ENCODE measurements around the gene TRAF3IP1.
"Not testable (repeated sequence)": the region's sequence is repeated elsewhere in the genome, so short reads cannot be mapped to it uniquely, and the experiment has no call there.

Gene TRAF3IP1

DNA sequence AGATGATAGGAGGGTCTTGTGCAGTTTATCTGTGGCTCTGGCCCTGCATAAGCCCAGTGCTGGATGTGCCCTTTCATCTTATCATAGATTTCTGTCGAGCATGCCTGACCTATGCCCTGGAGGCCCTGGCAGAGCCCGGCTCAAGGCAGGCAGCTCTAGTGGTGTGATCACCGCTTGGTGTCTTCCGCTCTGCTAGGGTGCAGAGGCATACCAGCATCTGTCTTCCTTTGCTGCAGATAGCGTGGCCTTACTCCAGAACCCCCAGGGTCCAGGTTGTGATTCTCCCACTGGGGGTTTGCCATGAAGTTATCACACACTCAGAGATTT lies 13.7 kb upstream of the TRAF3IP1 start:
- no peak overlapping the region for H3K4me3 ChIP-seq (ENCODE audit: low read depth, low read length)

DNA sequence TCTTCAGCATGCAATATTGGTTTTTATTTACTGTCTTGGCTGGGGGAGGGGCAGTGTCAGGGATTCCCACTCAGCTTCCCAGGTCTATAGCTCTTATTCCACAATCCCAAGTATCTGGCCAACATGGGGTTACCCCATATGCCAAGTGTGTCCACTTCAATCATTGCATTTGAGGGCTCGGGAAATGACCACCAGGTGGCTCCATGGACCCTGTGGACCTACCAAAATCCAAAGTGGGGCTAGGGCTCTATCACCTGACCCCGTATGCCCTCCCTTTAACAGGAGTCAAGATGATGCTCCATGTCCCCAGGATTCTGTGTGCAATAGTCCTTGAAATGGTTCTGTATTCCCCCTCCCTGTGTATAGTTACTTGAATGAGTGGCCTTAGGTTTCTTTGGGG lies 12.1 kb upstream of the TRAF3IP1 start:
- H3K4me3 ChIP-seq (ENCODE audit: low read depth, low read length): no peak overlapping the region

DNA sequence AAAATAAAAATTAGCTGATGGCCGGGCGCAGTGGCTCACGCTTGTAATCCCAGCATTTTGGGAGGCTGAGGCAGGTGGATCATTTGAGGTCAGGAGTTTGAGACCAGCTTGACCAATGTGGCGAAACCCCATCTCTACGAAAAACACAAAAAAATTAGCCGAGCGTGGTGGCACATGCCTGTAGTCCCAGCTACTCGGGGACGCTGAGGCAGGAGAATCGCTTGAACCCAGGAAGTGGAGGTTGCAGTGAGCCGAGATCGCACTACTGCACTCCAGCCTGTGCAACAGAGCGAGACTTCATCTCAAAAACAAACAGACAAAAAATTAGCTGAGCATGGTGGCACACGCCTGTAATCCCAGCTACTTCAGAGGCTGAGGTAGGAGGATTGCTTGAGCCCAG lies 9.6 kb upstream of the TRAF3IP1 start:
- H3K4me3 ChIP-seq (ENCODE audit: low read depth, low read length): not testable (repeated sequence)

DNA sequence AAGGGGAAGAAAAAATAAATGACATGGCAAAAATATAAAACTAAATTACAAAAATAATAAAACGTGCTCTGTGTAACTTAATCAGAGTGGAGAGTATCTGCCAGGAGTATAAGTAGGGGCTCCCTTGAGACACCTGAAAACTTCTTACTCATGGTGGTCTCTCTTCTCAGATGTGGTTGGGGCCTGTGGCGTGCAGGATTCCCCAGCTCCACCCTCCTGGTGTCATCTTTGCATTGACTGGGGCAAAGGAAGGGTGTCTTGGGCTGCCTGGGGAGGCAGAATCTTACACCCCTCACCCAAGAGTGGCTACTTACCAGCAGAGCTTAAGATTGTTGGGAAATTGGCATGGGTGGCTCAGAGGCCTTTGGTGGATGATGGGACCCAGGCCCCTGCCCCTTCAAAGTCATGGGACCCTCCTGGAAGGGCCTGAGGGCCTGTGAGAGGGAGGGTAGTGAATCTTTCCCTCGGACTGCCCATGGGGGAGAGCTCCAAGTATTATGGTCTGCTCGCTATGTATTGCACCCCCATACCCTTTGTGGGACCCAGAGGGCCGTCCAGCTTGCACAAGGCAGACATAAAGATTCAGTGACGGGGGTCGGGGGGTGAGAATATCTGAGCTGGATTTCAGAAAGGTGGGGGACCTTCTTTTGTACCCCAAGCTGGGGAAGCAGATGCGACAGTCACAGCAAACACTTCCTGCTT lies 6.9 kb upstream of the TRAF3IP1 start:
- H3K4me3 ChIP-seq (ENCODE audit: low read depth, low read length): no peak overlapping the region

DNA sequence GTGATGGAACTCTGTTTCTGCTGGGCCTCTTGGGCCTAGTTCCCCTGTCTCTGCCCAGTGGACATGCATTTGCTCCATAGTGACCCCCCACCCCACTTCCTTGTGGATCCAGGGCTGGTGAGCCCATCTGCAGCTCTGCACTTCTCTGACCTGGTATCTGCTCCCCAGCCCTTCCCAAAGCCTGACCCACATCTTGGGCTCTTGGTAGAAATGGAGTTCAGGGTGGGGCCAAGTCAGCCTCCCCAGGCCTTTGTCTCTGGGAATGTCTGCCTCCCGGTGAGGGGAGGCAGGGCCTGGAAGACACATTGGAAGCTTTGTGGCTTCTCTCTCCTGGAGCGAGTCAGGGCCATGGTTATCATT lies 6.3 kb upstream of the TRAF3IP1 start:
- no peak overlapping the region for H3K4me3 ChIP-seq (ENCODE audit: low read depth, low read length)

DNA sequence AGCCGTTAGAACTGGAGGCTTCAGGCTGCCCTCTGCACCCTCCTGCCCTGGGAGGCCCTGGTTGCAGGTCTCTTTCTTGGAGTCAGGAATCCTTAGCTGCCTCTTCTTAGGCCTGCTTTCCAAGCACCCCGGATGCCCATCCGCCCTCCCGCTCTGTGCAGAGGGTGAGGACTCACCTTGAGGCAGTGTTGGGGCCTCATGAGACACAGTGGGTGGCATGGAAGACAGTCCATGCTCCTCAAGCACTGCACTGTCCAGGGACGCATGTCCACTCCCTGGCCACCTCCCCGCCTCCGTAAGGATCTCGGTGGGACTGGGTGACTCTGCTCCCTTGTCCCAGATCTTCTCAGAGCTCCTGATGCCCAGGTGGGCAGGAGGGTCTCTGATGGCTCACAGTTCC lies 5.7 kb upstream of the TRAF3IP1 start:
- H3K4me3 ChIP-seq (ENCODE audit: low read depth, low read length): no peak overlapping the region

DNA sequence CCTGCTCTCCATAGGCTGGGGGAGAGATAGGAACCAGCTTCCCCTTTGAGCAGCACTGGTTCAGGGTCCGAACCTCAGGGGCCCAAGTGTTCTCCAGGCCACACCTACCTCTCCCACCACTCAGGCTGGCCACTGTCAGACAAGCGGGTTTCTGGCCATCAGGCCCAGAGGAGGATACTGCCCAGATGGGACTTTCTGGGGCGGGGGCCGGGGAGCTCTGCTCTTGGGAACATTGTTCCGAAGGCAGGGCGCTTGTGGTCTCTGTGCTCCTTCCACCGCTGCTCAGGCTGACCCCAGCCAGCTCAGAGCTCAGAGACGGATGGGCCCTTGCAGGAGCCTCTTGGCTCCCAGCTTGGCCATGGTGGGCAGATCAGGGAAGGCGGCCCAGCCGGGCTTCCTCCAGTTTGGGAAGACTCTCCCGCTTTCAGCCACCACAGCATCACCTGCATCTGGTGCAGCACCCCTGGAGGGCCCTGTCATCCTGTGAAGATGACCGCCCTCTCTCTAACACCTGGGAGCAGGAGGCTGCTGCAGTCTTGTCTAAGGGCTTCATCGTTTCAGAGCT lies 5.2 kb upstream of the TRAF3IP1 start:
- no peak overlapping the region for H3K4me3 ChIP-seq (ENCODE audit: low read depth, low read length)

DNA sequence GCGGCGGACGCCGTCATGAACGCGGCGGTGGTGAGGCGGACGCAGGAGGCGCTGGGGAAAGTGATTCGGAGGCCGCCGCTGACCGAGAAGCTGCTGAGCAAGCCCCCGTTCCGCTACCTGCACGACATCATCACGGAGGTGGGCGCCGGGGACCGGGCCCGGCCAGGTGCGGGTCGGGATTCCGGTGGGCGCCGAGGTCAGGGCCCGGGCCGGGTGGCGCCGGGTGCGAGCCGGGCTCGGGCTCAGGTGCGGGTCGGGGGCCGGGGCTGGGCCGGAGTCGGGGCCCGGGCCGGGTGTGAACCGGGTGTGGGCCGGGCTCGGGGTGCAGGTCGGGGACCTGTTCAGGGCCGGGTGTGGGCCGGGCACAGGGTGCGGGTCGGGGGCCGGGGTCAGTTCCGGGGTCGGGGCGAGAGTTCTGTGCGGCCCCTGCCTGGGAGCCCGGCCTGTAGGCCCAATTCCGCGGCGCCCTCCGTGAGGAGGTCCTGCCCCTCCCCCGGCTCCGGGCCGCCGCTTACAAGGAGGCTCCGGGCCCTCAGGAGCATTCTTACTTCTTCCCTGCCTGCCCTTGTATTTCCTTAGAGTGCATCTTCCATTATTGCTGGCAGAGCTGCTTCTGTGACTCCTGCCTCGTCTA lies 447 bp downstream of the TRAF3IP1 start:
- H3K4me3 ChIP-seq (ENCODE audit: low read depth, low read length): peak overlapping the region; percentile 69

DNA sequence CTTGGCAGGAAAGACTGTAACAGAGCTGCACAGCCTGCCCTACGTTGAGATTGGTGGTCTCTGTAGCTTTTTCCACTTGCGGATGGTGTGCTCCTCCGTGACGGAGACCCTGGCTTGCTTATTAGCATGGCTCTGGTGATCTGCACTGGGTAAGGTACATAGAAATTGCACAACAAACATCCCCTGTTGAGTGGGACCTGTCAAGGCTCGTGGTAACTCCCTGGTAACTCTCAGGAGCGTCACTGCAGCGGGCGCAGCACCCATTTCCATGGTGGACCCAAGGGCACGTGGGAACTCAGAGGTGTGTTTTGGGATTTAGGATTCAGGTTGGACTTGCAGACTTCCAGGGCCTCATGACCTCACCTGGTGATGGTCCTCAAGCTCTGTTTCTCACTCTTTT lies 1.1 kb downstream of the TRAF3IP1 start:
- H3K4me3 ChIP-seq (ENCODE audit: low read depth, low read length): peak overlapping the region; percentile 69

DNA sequence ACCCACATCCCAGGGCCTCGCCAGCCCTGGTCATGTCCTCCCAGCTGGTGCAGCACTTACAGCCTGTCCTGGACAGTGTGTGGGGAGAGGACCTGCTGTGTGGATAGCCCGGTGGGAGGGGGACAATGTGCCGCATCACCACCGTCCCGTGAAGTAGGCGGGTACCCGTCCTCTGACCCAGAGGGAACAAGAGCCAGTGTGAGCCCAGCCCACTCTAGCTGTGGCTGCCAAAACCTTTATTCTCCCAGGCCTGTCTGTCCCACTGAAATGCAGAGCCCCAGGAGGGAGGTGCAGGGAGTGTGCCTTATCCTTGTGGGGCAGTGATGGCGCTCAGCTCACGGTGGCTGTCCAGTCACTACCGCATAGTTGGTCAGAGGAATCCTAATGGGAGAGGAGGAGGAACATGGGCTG lies 1.7 kb downstream of the TRAF3IP1 start:
- H3K4me3 ChIP-seq (ENCODE audit: low read depth, low read length): no peak overlapping the region

DNA sequence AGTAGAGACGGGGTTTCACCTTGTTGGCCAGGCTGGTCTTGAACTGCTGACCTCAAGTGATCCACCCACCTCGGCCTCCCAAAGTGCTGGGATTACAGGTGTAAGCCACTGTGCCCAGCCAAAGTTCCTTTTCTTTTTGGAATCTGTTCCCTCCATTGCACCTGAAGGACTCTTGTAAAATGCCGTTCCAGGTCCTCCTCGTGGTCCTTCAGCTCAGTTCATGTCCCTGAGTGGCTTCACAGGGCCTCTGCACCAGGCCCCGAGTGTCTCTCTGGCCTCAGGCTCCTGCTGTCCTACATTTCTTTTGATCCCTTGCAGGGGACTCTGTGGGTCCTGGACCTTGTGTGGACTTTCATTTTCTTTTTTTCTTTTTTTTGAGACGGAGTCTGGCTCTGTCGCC lies 3.9 kb downstream of the TRAF3IP1 start:
- H3K4me3 ChIP-seq (ENCODE audit: low read depth, low read length): not testable (repeated sequence)

DNA sequence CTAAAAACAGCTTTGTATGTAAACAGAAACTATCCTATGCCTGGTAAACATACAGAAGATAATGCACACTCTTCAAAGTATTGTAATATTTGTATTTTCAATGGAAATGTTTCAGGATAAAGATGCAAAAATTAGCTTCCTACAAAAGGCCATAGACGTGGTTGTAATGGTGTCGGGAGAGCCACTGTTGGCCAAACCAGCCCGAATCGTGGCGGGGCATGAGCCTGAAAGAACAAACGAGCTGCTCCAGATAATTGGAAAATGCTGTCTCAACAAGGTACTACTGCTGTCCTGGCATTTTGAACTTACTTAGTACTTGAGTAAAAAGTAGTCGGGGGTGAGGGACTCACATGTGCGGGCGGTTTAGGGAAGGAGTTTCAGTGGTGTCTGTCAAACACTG lies 5.4 kb downstream of the TRAF3IP1 start:
- H3K4me3 ChIP-seq (ENCODE audit: low read depth, low read length): no peak overlapping the region

DNA sequence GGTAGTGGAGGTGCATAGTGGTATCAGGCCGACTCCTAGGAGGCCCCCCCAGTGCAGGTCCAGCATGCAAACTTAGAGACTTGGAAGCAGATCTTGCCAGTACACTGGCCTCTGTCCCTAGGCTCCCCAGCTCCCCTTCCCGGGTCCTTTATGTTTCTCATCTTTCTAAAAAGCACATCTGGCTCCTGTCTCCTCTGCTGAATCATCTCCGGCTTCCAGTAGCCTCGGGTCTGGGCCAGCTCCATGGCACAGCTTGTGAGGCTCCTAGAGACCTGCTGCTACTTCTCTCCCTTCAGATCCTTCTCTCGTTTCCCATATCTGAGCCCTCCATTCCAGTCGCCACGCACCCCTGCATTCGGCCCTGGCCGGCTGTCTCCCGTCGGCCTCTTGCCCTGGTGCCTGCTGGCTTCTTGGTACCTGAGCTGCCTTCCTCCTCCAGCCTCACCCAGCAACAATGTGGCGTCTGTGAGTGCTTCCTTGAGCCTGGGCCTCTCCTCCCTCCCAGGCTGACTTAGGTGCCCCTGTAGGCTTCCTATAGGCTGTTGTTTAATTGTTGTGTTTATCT lies 6.6 kb downstream of the TRAF3IP1 start:
- no peak overlapping the region for H3K4me3 ChIP-seq (ENCODE audit: low read depth, low read length)

DNA sequence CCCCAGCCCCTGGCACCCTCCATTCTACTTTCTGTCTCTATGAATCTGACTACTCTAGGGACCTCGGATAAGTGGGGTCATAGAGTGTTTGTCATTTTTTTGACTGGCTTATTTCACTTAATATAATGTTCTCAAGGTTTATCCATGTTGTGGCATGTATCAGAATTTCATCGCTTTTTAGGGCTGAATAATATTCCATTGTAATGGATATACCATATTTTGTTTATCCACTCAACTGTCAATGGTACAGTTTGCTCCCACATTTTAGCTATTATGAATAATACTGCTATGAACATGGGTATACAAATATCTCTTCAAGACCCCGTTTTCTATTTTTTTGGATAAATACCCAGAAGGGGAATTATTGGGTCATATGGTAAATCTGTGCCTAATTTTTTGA lies 7.4 kb downstream of the TRAF3IP1 start:
- no peak overlapping the region for H3K4me3 ChIP-seq (ENCODE audit: low read depth, low read length)

DNA sequence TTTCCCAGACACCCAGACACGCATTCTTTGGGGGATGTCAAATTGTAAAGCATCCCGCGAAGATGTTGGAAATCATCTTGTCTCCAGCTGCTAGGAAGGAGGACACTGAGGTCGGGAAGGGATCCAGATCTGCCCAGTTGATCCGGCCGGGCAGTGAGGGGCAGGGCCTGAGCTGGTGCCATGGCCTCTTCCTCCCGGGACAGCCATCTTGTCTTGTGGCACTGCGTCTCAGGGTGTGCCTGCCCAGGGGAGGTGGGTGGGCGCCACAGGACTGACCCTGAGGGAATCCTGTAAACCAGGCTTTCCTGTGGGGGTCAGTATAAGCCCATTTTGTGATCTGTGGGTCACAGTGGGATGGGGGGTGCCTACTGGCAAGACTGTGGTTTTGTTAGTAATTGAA lies 10.1 kb downstream of the TRAF3IP1 start:
- no peak overlapping the region for H3K4me3 ChIP-seq (ENCODE audit: low read depth, low read length)

DNA sequence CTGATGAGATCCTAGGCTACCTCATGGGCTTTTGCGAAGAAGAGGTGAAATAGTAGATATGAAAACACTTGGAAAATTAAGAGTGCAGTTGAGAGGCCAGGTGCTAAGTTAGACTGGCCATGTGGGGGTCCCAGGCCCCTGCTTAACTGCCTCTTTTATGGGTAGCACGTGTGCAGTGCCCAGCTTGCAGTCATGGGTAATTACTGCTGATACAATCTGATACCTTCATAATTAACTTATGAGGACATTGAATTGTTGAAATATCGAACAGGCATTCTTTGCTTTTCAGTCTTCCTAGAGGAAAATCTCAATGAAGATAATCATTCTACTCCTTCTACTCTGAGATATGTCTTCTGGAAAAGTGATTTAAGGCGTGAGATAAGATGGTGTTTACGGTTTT lies 11.6 kb downstream of the TRAF3IP1 start:
- no peak overlapping the region for H3K4me3 ChIP-seq (ENCODE audit: low read depth, low read length)

DNA sequence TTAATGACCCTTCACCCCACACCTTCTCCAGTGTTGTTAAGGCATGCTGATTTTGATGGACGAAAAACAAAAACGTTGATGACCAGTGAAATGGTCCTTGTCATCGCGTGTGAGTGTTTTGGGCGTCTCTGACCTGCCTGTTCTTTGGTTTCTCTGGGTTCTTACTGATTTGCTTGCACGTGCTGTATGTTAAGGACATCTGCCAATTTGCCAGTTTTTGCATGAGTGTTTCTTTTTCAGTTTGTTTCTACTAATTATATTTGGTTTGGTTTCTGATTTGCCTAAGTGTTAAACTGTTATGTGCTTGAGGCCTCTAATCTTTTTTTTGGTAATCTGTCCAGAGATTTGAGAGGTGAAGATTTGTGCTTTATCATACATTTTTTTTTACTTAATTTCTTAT lies 14.6 kb downstream of the TRAF3IP1 start:
- no peak overlapping the region for H3K4me3 ChIP-seq (ENCODE audit: low read depth, low read length)

DNA sequence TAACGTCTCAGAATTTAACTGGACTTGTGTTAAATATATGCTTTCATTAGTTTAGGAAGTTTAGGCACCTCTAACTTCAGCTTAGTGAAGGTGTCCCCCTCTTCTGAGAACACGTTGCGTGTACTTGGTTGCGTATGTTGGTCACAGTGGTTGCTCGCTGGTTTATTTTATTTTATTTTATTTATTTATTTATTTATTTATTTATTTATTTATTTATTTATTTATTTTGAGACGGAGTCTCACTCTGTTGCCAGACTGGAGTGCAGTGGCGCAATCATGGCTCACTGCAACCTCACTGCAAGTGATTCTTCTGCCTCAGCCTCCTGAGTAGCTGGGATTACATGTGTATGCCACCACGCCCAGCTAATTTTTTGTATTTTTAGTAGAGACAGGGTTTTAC lies 15.3 kb downstream of the TRAF3IP1 start:
- not testable (repeated sequence) for H3K4me3 ChIP-seq (ENCODE audit: low read depth, low read length)

DNA sequence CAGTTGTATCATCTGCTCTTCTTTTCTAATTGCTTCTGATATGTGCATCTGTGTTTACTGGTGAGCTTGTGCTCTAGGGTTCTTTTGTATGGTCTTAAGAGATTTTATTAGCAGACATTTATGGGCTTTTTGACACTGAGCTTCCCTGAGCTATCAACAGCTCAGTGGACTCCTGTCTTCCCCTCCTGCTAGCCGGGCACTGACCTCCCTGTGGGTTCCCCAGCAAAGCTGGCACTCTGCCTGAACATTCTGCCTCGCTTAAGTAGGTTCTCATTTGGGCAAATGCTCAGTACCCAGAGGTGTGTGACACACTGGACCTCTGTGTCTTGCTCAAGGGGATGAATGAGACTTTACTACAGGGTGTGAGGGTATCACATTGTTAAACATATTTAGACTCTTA lies 15.8 kb downstream of the TRAF3IP1 start:
- no peak overlapping the region for H3K4me3 ChIP-seq (ENCODE audit: low read depth, low read length)

DNA sequence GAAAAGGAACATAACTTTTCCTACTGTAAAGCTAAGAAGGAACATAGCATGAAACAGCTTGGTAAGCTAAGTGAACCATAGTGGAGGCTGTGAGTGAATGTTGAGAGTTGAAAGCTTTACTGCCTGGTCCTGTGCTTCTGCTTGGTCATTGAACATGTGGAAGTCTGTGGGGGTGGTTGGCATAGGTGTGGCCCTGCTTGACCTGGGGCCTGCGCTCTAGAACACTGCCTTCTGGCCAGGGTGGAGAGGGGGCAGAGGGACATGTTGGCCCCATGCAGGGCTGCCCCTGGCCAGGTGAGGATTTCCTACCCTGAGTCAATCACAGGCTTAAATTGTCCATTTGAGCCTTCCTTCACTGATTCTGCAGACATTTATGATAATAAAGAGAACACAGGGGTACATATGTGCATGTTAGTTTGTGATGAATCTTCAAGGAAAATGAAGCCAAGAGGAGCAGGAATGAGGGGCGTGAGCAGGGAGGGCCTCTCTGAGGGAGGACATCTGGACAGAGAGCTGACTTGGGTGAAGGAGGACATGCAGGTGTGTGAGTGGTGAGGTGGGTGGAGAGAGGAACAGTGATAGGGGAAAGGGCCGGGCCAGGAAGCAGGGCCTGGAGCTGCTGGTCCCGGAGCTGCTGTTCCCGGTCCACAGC lies 16.6 kb downstream of the TRAF3IP1 start:
- no peak overlapping the region for H3K4me3 ChIP-seq (ENCODE audit: low read depth, low read length)

DNA sequence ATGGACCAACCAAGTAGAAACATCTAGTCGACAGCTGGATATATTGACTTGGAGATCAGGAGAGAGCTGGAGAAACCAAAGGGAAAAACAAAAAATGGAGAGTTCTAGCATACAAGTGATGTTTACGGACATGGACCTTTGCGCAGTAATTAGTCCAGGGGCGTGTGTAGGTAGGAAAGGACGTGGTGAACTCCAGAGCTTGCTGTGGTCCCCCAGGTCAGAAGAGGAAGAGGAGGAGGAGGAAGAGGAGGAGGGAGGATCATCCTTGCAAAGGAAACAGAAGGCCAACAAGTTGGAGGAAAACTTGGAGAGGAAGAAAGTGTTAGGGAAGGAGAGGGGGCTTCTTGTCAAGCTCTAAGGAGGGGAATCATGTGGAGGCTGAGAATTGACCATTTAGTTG lies 17.5 kb downstream of the TRAF3IP1 start:
- no peak overlapping the region for H3K4me3 ChIP-seq (ENCODE audit: low read depth, low read length)

Data from iPS-11a (cell line).